ENCODE data around the gene ARHGEF38.
"Not testable (repeated sequence)": the region's sequence is repeated elsewhere in the genome, so short reads cannot be mapped to it uniquely, and the experiment has no call there.

ARHGEF38 gene

GRCh38 chr4:105657117-105657765 lies 104.8 kb downstream of the ARHGEF38 start:
- no peak for DNase-seq

DNA sequence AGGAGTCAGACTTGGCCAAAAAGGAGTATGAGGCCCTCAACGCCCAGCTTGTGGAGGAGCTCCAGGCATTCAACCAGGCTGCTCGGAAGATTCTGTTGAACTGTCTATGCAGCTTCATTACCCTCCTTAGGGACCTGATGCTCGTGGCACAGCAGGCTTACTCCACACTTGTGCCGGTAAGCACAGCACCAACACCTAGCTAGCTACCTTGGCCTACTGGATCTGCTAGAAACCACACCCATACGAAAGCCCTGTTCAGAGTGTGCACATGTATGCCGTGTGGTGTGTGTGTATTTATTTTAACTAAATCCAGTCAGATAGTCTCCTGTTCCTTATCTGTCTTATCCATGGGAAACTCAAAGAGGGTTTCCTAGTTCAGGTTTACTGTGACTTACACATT lies 106.8 kb downstream of the ARHGEF38 start:
- DNase-seq = no peak

- DNase-seq = no peak
Measured at GRCh38 chr4:105661028-105661427, 108.6 kb downstream of the ARHGEF38 start.

GRCh38 chr4:105662935-105663675 lies 110.7 kb downstream of the ARHGEF38 start:
- no peak for DNase-seq

DNA sequence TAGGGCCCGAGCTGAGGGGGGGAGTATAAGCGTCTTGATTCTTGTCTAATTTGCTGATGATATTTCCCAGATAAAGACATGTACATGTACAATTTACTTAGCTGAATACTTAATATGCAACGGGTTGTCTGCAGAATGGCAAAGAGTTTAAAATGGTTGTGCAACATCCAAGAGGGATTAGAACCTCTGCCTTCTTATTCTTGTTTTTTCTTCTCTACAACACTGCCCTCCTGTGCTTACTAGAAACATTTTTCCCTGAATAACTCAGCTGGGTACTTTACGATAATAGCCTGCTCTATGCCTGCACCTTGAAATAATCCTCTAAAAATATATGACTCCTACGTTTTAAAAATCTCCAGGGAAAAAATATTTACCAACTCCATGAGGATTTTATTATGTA lies 114.3 kb downstream of the ARHGEF38 start:
- DNase-seq = peak in 1 of 5 experiments; percentile 8

GRCh38 chr4:105670684-105671083 lies 118.3 kb downstream of the ARHGEF38 start:
- DNase-seq = no peak

GRCh38 chr4:105671301-105671700 lies 118.9 kb downstream of the ARHGEF38 start:
- no peak for DNase-seq

DNA sequence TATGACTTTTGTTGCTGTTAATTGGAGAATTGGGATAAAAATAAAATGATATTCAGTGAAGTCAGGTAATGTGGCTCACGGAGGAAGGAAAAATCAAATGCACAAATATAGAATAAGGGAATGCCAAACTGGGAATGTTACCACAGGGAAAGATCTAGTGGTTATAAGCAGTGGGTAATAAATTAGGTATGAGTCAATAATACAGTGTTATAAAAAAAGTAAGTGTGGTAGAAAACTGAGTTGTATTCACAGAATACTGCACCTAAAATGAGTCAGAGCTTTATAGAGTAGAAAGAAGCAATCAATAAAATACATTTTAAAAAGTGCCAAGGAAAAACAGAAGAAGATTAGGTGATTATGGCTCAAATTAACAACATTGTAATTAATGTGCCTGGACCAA lies 121.6 kb downstream of the ARHGEF38 start:
- no peak for DNase-seq

DNA sequence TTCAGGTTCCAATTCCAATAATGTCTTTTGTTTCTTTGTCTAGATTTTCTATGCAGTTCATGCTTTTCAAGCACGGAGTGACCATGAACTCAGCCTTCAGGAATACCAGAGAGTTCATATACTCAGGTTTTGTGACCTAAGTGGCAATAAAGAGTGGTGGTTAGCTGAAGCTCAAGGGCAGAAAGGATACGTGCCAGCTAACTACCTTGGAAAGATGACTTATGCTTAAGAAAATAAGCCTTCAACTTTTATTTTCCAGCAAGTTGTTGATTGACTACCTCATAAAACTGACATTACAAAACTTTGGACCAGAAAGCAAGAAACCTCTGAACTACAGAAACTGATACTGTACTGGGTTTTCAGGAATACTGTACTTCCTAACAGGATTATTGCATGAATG lies 125.3 kb downstream of the ARHGEF38 start:
- no peak for DNase-seq

DNA sequence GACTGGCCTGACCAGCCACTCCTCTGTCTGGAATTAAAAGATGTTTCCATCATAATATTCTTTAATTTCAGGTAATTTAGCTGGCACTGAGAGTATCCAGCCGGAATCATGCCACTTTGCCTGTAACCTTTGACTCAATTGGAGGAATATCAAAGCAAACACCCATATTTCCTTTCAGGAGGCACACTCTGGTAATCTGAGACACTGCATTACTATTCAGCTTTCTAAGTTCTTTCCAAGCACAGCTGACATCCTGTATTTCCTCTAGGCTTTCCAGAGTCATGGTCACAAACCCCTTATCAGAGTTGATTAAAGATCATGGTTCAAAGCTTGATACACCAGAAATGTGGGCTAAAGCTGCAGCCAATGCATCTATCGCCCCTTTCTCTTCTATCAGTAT lies 126.8 kb downstream of the ARHGEF38 start:
- DNase-seq = no peak

GRCh38 chr4:105683038-105683437 lies 130.6 kb downstream of the ARHGEF38 start:
- no peak for DNase-seq

DNA sequence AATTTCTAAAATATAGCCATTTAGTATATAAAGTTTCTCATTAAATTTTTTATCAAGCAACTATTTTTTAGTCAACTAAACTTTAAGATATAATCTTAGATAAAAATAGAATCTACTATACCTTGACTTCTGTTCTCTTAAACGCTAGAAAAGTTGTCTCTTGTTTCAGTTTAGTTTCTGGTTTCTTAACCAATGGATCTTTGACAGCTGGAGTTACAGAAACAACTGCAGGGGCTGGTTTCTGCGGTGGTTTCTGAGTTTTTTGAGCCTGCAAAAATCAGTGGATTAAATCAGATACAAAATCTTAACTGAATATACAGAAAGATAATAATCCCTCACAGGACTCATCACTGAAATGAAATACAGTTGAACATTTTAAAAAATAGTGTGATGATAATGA lies 134.2 kb downstream of the ARHGEF38 start:
- no peak for DNase-seq

DNA sequence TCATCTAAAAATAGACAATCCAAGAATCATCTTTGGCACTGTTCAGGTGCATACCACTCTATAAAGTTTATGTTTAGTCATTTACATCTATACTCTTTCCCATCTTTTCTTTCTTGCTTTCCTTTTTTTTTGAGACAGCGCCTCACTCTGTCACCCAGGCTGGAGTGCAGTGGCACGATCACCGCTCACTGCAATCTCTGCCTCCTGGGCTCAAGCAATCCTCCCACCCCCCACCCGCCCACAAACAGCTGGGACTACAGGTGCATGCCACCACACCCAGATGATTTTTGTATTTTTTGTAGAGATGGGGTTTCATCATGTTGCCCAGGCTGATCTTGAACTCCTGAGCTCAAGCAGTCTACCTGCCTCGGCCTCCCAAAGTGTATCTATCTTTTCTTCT lies 142.4 kb downstream of the ARHGEF38 start:
- not testable (repeated sequence) for DNase-seq

DNA sequence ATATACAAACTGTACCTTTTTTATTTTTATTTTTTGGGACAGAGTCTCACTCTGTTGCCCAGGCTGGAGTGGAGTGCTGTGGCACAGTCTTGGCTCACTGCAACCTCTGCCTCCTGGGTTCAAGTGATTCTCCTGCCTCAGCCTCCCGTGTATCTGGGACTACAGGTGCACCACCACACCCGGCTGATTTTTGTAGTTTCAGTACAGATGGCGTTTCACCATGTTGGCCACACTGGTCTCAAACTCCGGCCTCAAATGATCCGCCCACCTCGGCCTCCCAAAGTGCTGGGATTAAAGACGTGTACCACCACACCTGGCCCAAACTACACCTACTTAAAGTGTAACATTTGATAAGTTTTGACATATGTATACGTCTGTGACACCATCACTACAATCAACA lies 143.4 kb downstream of the ARHGEF38 start:
- DNase-seq = not testable (repeated sequence)

GRCh38 chr4:105698607-105699006 lies 146.2 kb downstream of the ARHGEF38 start:
- no peak for DNase-seq

DNA sequence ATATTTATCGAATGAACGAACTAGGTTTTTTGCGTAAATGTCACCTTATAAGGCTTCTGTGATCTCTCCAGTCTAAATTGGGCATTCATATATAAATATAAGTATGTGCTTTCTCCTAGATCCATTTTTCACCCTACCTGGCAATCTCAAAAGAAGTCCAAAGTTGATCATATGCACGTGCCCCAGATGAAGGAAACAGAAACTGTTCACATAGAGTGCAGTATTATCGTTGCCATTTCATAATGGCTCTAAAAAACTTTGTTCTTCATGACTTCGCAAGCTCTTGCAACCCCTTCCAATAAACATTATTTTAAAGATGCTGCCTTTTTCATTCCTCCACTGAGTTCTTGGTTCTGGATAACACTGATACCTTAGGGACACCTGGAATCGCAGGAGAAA lies 155.4 kb downstream of the ARHGEF38 start:
- no peak for DNase-seq

GRCh38 chr4:105708181-105709080 lies 156.0 kb downstream of the ARHGEF38 start, which contains the start of the genes GSTCD and INTS12:
Gene GSTCD, plus strand, starts transcription at chr4:105708784. Its CDS starts 8,830 bp downstream, at chr4:105717614.
Gene INTS12, minus strand, starts transcription at chr4:105708689. Its CDS starts 8,684 bp downstream, at chr4:105700005.
- DNase-seq = peak; percentile 59 to 94 (median 80)

- DNase-seq = peak in 2 of 5 experiments; percentile 11 to 21
Measured at GRCh38 chr4:105709081-105709450, 156.6 kb downstream of the ARHGEF38 start.

DNA sequence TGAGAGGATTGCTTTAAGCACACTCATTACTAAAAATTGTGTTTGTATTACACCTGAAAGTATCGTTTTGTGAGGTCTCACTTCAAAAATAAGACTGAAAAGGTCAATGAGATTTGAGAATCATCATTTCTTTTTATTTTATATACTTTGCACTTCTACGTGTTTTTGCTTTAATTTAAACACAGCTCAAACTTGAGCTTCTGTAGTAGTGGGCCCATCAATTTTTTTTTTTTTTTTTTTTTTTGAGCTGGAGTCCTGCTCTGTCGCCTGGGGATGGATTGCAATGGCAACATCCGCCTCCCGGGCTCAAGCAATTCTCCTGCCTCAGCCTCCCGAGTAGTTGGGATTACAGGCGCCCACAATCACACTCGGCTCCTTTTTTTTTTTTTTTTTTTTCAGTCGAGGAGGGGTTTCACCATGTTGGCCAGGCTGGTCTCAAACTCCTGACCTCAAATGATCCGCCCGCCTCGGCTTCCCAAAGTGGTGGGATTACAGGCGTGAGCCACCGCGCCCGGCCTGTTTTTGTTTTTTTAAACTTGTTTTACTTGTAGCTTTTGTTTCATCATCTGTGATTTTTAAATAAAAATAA lies 157.7 kb downstream of the ARHGEF38 start:
- no peak for DNase-seq

DNA sequence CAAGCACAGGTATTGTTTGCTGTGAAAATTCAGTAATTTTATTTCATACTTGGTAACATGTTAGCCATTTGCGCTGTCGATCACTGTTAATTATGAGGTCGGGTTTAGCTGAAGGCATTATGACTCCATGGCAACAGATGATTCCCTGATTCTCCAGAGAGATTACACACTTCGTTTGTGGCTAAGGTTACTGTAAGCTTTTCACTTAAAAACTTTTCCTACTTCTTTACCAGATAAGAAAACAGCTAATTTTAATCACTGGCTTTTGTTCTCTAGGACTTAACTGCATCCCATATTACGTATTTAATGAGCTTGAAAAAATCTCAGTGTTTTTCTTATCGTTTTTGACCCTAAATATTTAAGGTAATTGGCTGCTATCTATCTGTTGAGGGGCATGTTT lies 158.3 kb downstream of the ARHGEF38 start:
- DNase-seq = no peak

GRCh38 chr4:105712766-105713165 lies 160.3 kb downstream of the ARHGEF38 start:
- no peak for DNase-seq

DNA sequence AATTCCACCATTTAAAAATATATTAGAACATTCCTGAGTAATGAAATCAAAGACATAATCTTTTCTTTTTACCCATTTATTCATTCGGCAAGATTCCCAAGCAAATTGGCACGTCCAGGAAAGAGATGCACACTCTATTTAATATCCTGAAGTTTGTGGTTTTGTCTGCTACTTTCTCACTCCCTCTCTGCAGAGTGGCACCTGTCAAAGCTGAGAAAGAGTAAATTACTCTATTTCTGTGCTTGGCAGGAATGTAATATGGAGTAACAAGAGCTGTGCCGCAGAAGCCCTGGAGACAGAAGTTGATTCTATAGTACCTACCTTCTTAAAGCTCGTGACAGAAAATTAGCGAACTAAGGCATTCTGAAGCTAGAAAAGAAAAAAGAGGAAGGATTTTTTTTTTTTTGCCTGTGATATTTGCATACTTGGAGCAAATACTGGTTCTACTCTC lies 161.7 kb downstream of the ARHGEF38 start:
- no peak for DNase-seq

GRCh38 chr4:105714932-105715331 lies 162.5 kb downstream of the ARHGEF38 start:
- DNase-seq = no peak
